GM21515 (cell line): ENCODE data around the gene ATOSA.

Source experiments
- ATAC-seq: cut with Tn5 transposase; IDR thresholded peaks from one replicate; pipeline ENCODE4 v1.9.1; 2021; ENCODE audit not compliant: unreplicated experiment

Gene ATOSA

DNA sequence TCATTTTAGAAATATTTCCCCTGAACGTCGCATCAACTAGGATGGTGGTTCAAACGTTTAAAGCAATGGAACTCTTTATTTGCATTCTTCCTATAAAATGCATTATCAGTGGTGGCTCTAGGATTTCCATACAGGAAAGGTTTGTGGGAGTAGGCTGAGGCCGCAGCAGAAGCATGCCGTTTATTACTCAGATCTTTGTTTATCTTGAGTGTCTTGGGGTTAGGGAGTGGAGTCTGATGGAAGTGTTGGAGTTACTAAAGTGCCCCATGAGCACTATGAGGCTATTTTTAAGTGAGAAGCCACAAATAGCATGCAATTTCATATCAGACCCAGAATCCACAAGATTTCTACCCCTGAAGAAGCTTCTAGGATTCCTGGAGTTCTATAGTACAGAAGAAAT, 26.2 kb downstream of the ATOSA start:
- ATAC-seq: no peak

DNA sequence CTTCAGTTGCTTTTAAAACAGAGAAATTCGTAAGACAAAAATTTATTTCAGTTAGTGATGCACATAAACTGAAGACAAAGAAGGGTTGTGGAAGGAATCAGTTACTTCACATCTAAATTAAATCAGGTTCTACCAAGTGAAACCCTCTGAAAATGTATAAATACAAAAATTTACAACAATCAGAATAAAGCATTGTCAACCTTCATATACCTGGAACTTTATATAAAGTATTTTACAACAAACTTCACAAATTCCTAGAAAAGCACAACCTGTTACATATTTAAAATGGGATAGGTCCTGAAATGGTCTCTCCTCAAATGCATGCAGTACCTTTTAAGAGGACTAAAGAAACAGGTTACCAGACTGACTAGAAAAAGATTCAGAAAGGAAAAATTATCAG, 26.9 kb downstream of the ATOSA start:
- ATAC-seq: no peak

DNA sequence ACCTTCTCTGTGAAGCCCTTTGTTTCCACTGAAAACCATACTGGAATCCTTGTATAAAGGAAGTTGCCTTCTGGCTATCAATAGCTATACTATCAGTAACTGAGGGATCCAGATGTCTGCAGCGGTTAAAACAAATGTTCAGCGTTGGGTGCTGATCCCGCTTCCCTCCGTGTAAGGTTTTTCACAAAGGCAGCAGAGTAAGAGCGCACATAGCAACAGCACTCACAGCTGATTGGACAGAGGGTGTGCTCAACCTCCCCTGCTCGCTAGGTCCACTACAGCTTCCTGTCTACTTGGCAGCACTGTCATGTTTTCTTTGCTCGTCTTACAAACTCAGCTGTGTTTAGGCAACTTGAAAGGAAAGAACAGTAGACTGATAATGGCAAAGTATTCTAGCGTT, 27.3 kb downstream of the ATOSA start:
- ATAC-seq: peak; percentile 93

GRCh38 chr15:52651114-52651513, 28.1 kb downstream of the ATOSA start:
- ATAC-seq: no peak

DNA sequence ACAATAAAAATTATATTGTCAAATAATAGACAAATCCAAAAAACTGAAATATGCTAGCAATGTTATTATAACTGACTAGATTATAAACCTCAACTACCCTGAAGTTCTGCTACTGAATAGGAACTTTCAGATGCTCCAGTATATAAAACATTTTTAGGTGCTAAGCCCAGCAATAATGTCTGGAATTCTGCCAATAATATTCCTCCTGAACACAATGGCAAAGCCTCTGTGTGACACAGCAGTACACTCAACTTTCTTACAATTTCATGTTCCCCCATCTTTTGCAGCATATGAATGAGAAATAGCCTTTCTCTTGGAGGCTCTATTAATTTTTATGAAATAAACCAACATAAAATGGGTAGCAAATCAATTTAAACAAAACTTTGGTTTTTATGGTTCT, 29.5 kb downstream of the ATOSA start:
- ATAC-seq: no peak

DNA sequence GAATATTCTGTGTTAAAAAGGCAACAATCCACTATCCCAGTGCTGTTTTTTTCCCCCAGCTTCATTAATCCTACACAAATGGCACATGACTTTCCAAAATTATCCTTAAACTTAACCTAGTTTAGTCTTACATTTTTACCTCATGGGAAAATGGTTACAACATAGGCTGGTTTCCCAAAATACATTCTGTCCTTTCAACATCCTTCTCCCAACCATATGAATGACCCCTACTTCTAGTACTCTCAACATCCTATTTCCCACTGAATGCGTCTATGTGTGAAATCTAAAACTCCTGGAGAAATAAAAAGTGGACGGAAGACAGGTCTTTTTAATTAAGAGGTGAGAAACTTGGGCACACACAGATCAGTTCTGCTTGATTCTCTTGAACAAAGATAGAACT, 33.3 kb downstream of the ATOSA start:
- no peak for ATAC-seq

GRCh38 chr15:52642386-52643361, 36.5 kb downstream of the ATOSA start:
- no peak for ATAC-seq

DNA sequence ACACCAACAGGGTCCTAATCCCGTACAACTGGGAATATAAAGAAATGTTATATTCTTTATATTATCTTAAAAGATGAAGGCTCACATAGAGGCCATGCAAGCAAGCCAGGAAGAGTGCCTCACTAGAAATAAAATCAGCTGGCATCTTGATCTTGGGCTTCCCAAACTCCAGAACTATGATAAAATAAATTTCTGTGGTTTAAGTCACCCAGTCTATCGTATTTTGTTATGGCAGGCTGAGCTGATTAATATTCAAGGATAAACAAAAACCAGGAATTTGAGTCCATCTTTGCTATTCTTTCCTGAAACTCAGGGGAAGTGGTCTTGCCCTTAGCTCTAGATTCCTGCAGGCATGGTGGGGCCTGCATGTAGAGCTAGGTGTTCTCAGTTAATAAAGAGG, 42.7 kb downstream of the ATOSA start:
- ATAC-seq: no peak

DNA sequence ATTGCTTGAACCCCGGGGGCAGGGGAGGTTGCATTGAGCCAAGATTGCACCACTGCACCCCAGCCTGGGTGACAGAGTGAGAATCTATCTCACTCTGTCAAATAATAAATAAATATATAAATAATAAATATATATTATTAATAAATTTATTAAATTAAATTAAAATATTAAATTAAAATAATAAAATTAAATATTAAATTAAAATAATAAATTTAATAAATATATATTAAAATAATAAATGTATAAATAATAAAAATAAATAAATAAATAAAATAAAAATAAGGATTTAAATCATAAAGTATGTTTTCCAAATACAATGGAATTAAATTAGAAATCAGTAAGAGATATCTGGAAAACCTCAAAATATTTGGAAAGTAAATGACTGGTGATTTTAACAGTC, 43.3 kb downstream of the ATOSA start:
- ATAC-seq: no peak
